ENCODE measurements around the gene OR51E1.

DNA sequence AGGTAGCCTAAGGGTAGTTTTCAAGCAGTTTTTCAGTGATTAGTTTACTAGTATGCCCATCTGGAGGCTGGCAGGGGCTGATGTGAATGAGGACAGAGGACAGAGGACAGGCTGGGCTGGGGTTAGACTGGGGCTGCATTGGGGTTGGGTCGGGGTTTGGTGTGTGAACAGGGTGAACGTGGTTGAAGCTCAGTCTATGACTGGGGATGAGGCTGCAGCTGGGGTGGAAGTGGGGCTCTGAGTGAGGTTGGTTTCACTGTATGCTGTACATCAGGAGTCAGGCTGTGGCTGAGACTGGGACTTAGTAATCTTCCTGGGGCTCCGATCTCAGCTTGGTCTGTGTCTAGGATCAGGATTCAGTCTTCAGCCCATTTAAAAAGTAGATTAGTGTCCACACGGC is 451 bp downstream of the OR51E1 start:
- no peak for TF ChIP-seq CTCF (IDR thresholded peaks at IDR 0.05; ENCODE audit: borderline replicate concordance, extremely low read depth, low read length, poor library complexity, severe bottlenecking)
- no peak for TF ChIP-seq EZH2 (IDR thresholded peaks at IDR 0.05; ENCODE audit: borderline replicate concordance, low read depth, low read length, severe bottlenecking)

Measured in DND-41 (cell line).